Type B pancreatic cell (in vitro differentiated cells): Measurements from ENCODE around the gene NID1. TPM values are rescaled to one million over a fixed set of nuclear protein-coding genes. Genes with fewer than 3 reads are reported as not detected.

Source experiments
- DNase-seq: peaks from one replicate; pipeline ENCODE4 v3.0.0; 2021; ENCODE audit warnings: mixed read lengths; ENCODE audit not compliant: unreplicated experiment; ENCODE audit errors: extremely low spot score
- H3K27ac Mint-ChIP-seq: 2 replicates; pipeline ENCODE4 v1.8.0; 2021; ENCODE audit warnings: mild to moderate bottlenecking, mixed read lengths
- H3K27me3 Mint-ChIP-seq: 2 replicates; pipeline ENCODE4 v1.8.0; 2021; ENCODE audit warnings: mixed read lengths
- H3K36me3 Mint-ChIP-seq: 2 replicates; pipeline ENCODE4 v1.8.0; 2021; ENCODE audit warnings: mixed read lengths
- H3K4me1 Mint-ChIP-seq: one replicate; pipeline ENCODE4 v1.8.0; 2021; ENCODE audit warnings: mixed read lengths; ENCODE audit not compliant: unreplicated experiment
- H3K4me3 Mint-ChIP-seq: 2 replicates; pipeline ENCODE4 v1.8.0; 2021; ENCODE audit warnings: mild to moderate bottlenecking, mixed read lengths
- H3K9me3 Mint-ChIP-seq: 2 replicates; pipeline ENCODE4 v1.8.0; 2021; ENCODE audit warnings: mixed read lengths
- total RNA-seq: library from RNA; stranded (reverse); gene quantifications from 2 replicates; pipeline ENCODE4 v1.2.1, GENCODE V29; 2021; ENCODE audit warnings: low replicate concordance
- TF ChIP-seq, protein P1 (sequence below): fragments of 200-600 bp; sonication (generic); conservative IDR thresholded peaks from 2 replicates; pipeline ENCODE4 v1.5.0; 2021; ENCODE audit warnings: antibody characterized with exemption, mild to moderate bottlenecking

Gene NID1
- total RNA-seq, 1 donor from 2014 or later: 65.6 TPM

DNA sequence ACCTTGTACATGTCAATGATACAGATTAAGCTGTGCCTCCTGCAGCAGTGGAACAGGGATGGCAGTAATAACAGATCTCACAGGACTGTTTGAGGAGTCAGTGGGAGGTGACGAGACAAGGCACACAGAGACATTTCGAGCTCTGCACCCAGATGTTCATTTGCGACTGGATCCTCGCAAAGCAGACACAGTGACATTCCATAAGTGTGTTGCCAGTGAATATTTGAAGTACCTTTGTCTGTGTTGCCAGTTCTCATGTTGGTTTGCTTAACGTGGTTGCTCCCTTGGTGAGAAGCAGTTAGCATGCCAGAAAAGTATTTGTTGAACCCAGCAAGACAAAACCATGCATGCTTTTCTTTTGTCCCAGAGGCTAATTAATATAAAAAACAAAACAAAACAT lies 67.0 kb downstream of the NID1 start:
- TF ChIP-seq, protein P1, sequence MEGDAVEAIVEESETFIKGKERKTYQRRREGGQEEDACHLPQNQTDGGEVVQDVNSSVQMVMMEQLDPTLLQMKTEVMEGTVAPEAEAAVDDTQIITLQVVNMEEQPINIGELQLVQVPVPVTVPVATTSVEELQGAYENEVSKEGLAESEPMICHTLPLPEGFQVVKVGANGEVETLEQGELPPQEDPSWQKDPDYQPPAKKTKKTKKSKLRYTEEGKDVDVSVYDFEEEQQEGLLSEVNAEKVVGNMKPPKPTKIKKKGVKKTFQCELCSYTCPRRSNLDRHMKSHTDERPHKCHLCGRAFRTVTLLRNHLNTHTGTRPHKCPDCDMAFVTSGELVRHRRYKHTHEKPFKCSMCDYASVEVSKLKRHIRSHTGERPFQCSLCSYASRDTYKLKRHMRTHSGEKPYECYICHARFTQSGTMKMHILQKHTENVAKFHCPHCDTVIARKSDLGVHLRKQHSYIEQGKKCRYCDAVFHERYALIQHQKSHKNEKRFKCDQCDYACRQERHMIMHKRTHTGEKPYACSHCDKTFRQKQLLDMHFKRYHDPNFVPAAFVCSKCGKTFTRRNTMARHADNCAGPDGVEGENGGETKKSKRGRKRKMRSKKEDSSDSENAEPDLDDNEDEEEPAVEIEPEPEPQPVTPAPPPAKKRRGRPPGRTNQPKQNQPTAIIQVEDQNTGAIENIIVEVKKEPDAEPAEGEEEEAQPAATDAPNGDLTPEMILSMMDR: no peak
- H3K4me3 Mint-ChIP-seq: no peak overlapping the region

DNA sequence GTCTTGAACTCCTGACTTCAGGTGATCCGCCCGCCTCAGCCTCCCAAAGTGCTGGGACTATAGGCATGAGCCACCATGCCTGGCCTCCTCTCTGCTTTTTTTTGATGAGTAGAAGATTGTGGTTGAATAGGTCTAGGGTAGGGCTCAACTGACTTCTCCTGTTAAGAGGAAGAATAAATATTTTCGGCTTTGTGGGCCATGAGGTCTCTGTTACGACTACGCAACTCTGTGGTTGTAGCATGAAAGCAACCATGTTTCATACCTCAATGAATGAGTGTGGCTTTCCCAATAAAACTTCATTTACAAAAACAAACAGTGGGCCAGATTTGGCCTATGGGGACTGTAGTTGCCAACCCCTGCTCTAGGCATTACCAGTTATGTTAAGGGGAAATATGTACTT lies 67.8 kb downstream of the NID1 start:
- peaks cover 4% of the 10 kb centered on the region for H3K4me1 Mint-ChIP-seq
- H3K27ac Mint-ChIP-seq: no peak overlapping the region
- H3K9me3 Mint-ChIP-seq: peaks cover 4% of the 10 kb centered on the region
- peaks cover 9% of the 10 kb centered on the region for H3K36me3 Mint-ChIP-seq
- TF ChIP-seq, protein P1: no peak
- DNase-seq: no peak
- H3K4me3 Mint-ChIP-seq: no peak overlapping the region
- H3K27me3 Mint-ChIP-seq: no peaks in the 10 kb centered on the region

More for the DNA sequence above, 67.0 kb downstream of the NID1 start:
- Mint-ChIP-seq H3K27me3 (no peaks in the 10 kb centered on the region), H3K9me3 (peaks cover 4% of the 10 kb centered on the region), H3K36me3 (peaks cover 9% of the 10 kb centered on the region), H3K27ac (no peak overlapping the region), H3K4me1 (peaks cover 4% of the 10 kb centered on the region)
- no peak for DNase-seq

DNA sequence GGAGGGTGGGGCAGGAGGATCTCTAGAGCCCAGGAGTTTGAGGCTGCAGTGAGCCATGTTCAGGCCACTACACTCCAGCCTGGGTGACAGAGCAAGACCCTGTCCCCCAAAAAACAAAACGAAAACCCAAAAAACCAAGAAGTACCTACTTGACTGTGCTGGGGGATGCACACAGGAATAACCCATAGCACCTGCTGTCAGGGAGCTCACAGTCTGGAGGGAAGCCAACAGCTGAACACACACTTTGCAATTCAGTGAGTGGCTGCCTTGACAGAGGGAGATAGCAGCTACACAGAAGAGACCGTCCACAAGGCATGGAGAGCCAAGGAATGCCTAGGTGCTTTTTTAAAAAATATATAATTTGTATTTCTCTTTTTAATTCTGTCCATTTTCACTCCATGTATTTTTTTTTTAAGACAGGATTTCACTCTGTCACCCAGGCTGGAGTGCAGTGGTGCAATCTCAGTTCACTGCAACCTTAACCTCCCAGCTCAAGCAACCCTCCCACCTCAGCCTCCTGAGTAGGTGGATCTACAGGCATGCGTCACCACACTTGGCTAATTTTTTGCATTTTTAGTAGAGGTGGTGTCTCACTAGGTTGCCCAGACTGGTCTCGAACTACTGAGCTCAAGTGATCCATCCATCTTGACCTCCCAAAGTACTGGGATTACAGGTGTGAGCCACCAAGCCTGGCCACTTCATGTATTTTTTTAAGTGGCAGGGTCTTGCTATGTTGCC lies 68.7 kb downstream of the NID1 start:
- H3K27me3 Mint-ChIP-seq: no peaks in the 10 kb centered on the region
- TF ChIP-seq, protein P1: no peak
- H3K36me3 Mint-ChIP-seq: peaks cover 9% of the 10 kb centered on the region
- H3K27ac Mint-ChIP-seq: no peak overlapping the region
- DNase-seq: no peak
- peaks cover 4% of the 10 kb centered on the region for H3K9me3 Mint-ChIP-seq
- no peak overlapping the region for H3K4me3 Mint-ChIP-seq
- H3K4me1 Mint-ChIP-seq: peaks cover 4% of the 10 kb centered on the region

DNA sequence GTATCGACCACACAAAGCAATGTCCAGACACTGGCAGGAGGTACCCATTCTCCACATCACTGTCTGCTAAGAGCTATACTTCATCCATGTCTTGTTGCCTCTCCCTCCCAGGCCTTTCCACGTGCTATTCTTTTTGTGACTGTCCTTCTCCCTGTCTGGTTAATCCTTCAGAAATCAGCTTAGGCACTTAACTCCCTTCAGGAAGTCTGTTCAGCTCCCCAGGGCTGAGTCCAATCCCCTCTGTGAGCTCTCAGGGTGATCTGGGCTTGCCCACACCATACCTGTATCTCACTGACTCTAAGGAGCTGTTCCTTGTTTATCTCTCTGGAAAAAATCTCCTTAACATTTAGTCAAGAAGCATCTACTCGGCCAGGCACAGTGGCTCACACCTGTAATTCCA lies 69.4 kb downstream of the NID1 start:
- peaks cover 3% of the 10 kb centered on the region for H3K9me3 Mint-ChIP-seq
- H3K4me3 Mint-ChIP-seq: no peak overlapping the region
- no peak for DNase-seq
- H3K36me3 Mint-ChIP-seq: peaks cover 13% of the 10 kb centered on the region
- peaks cover 4% of the 10 kb centered on the region for H3K4me1 Mint-ChIP-seq
- TF ChIP-seq, protein P1: no peak
- no peaks in the 10 kb centered on the region for H3K27me3 Mint-ChIP-seq
- H3K27ac Mint-ChIP-seq: no peak overlapping the region

DNA sequence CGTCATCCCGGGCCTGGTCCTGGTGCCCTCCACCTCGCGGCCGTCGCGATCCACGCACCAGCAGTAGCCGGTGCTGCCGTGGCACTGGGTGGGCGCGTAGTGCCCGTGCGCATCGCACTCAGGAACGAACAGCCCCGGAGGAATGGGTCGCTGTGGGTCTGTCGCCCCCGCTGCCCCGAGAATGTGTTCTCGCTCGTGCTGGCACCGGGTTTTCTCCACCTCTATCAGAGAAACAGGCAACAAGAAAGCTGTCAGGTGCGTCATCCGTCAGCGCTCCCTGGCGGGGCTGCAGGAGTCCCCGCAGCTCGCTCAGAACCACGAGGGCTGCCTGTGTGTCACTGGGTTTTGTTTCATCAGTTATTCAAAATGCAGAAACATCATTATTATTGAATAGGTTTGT lies 71.2 kb downstream of the NID1 start:
- no peak for DNase-seq
- H3K4me1 Mint-ChIP-seq: no peaks in the 10 kb centered on the region
- H3K9me3 Mint-ChIP-seq: peaks cover 7% of the 10 kb centered on the region
- H3K4me3 Mint-ChIP-seq: no peak overlapping the region
- no peak overlapping the region for H3K27ac Mint-ChIP-seq
- TF ChIP-seq, protein P1: no peak
- H3K36me3 Mint-ChIP-seq: peaks cover 21% of the 10 kb centered on the region
- no peaks in the 10 kb centered on the region for H3K27me3 Mint-ChIP-seq
